ENCODE data around the gene AGA.

Gene AGA

GRCh38 chr4:177441061-177441802 lies 1.0 kb downstream of the AGA start (continued):
- TF ChIP-seq ZNF692 (tag by site-specific recombination; IDR thresholded peaks at IDR 0.05) (peak; percentile 81), SALL2 (tag by site-specific recombination; IDR thresholded peaks at IDR 0.05; ENCODE audit: borderline replicate concordance) (no peak), PBX3 (CRISPR knock-in tag; IDR thresholded peaks at IDR 0.05) (no peak), ZNF785 (tag by site-specific recombination; IDR thresholded peaks at IDR 0.05) (no peak), MZF1 (tag by site-specific recombination; IDR thresholded peaks at IDR 0.05; ENCODE audit: borderline replicate concordance) (no peak), FEZF1 (tag by site-specific recombination; IDR thresholded peaks at IDR 0.05) (no peak), ZNF660 (tag by site-specific recombination; IDR thresholded peaks at IDR 0.05) (0 out of 2 replicates have a peak, but pooled peaks have one; percentile 19), ZNF248 (tag by site-specific recombination; IDR thresholded peaks at IDR 0.05) (no peak), ZNF777 (tag by site-specific recombination; IDR thresholded peaks at IDR 0.05; ENCODE audit: borderline replicate concordance) (no peak)

- H3K4me3 ChIP-seq (ENCODE audit: low read depth, low read length), result no peak overlapping the region
- TF ChIP-seq SALL2 (tag by site-specific recombination; IDR thresholded peaks at IDR 0.05; ENCODE audit: borderline replicate concordance), result no peak
- no peak overlapping the region for H3K27ac ChIP-seq (ENCODE audit: extremely low read depth, low read depth, low read length)
- H3K4me1 ChIP-seq (ENCODE audit: control insufficient read depth, insufficient read depth, low read length), result no peaks in the 10 kb centered on the region
- H3K36me3 ChIP-seq (ENCODE audit: control insufficient read depth in 2 of 2, insufficient read depth in 1 of 2, low read length in 2 of 2), result peaks cover 0 to 64% of the 10 kb centered on the region in 2 experiments; a peak in 2 of 3 replicates
- H3K9me3 ChIP-seq (ENCODE audit: control insufficient read depth, insufficient read depth, low read depth, low read length), result no peaks in the 10 kb centered on the region
- ChIA-PET POLR2A (no interaction called here), CTCF (interaction anchor here (0.6 kb wide), 1 partner anchor 51 kb away, joined by 3 read pairs; no protein-coding TSS in a partner anchor)
Measured at GRCh38 chr4:177436456-177436855, 5.8 kb downstream of the AGA start.

GRCh38 chr4:177434667-177435066 lies 7.6 kb downstream of the AGA start:
- no peak overlapping the region for H3K4me3 ChIP-seq (ENCODE audit: low read depth, low read length)
- no peaks in the 10 kb centered on the region for H3K4me1 ChIP-seq (ENCODE audit: control insufficient read depth, insufficient read depth, low read length)
- ChIA-PET POLR2A (no interaction called here), CTCF (no interaction called here)
- no peak for TF ChIP-seq ZNF121 (tag by site-specific recombination; IDR thresholded peaks at IDR 0.05)
- no peak for TF ChIP-seq ZNF768 (tag by site-specific recombination; IDR thresholded peaks at IDR 0.05)
- no peak for TF ChIP-seq ZBTB1 (tag by site-specific recombination; IDR thresholded peaks at IDR 0.05)
- TF ChIP-seq ZNF239 (tag by site-specific recombination; IDR thresholded peaks at IDR 0.05), result no peak
- no peak for TF ChIP-seq ZNF362 (tag by site-specific recombination; IDR thresholded peaks at IDR 0.05)
- no peak for TF ChIP-seq ZNF530 (tag by site-specific recombination; IDR thresholded peaks at IDR 0.05; ENCODE audit: low read depth)
- no peak for TF ChIP-seq ZNF350 (tag by site-specific recombination; IDR thresholded peaks at IDR 0.05)
- no peak for TF ChIP-seq ZXDB (tag by site-specific recombination; IDR thresholded peaks at IDR 0.05)
- no peak for TF ChIP-seq IKZF3 (tag by site-specific recombination; IDR thresholded peaks at IDR 0.05)
- no peak for TF ChIP-seq ZNF670 (tag by site-specific recombination; IDR thresholded peaks at IDR 0.05; ENCODE audit: low read depth)
- H3K36me3 ChIP-seq (ENCODE audit: control insufficient read depth in 2 of 2, insufficient read depth in 1 of 2, low read length in 2 of 2), result peaks cover 0 to 63% of the 10 kb centered on the region in 2 experiments; a peak in 2 of 3 replicates
- no peak overlapping the region for H3K27ac ChIP-seq (ENCODE audit: extremely low read depth, low read depth, low read length)
- no peaks in the 10 kb centered on the region for H3K9me3 ChIP-seq (ENCODE audit: control insufficient read depth, insufficient read depth, low read depth, low read length)

Measured in HEK293 (cell line).